Measurements from ENCODE around the gene SSUH2. TPM values are rescaled to one million over a fixed set of nuclear protein-coding genes. Genes with fewer than 3 reads are reported as not detected.
"Not testable (repeated sequence)": the region's sequence is repeated elsewhere in the genome, so short reads cannot be mapped to it uniquely, and the experiment has no call there.

The SSUH2 gene
- total and polyA plus RNA-seq, 9 of the 15 experiments (the other 6 are each of a cell fraction or from before 2014, with no cell fraction given): 0.04 to 0.17 (median 0.04) TPM; not detected in 6

GRCh38 chr3:8655387-8655835 is 10.8 kb upstream of the SSUH2 start (continued):
- TF ChIP-seq ZHX1 (conservative IDR thresholded peaks at IDR 0.05; ENCODE audit: low read length): no peak
- no peak for TF ChIP-seq HNRNPL (IDR thresholded peaks at IDR 0.05; ENCODE audit: low read depth, low read length)
- no peak for TF ChIP-seq POLR2AphosphoS5 (IDR thresholded peaks at IDR 0.05; ENCODE audit: control insufficient read depth, insufficient read depth, low read depth, low read length)

- ATAC-seq; H3K9ac ChIP-seq (ENCODE audit: insufficient read depth in 1 of 2, low read depth in 2 of 2, low read length in 2 of 2); FAIRE-seq; H3K9me3 ChIP-seq (replicated peaks; ENCODE audit: control insufficient read depth, insufficient read depth, low read depth, low read length); H3K27ac ChIP-seq (ENCODE audit: extremely low read depth, low read depth, low read length); H3K9me1 ChIP-seq (ENCODE audit: control insufficient read depth, insufficient read depth, low read length); H3K36me3 ChIP-seq (ENCODE audit: control insufficient read depth, insufficient read depth, low read length); H3K4me1 ChIP-seq (replicated peaks in 1 of 2; ENCODE audit: control insufficient read depth in 2 of 2, insufficient read depth in 2 of 2, low read length in 2 of 2); BruUV-seq (replicated peaks); intact Hi-C loops (cut with micrococcal nuclease); CTCF ChIA-PET (ENCODE audit: low intra/inter-chr PET ratio); H2AFZ ChIP-seq (ENCODE audit: low read depth, low read length); in situ Hi-C loops (cut with MboI); H3K4me3 ChIP-seq; H3K4me2 ChIP-seq (ENCODE audit: insufficient read depth, low read length); DNase-seq (ENCODE audit: extremely low read depth in 1 of 4, low spot score in 3 of 4); H3K79me2 ChIP-seq (ENCODE audit: control insufficient read depth, insufficient read depth, low read length); H4K20me1 ChIP-seq (replicated peaks; ENCODE audit: control insufficient read depth, insufficient read depth, low read length); POLR2A ChIA-PET: not testable (repeated sequence)
- WGBS (ENCODE audit: insufficient coverage, low coverage, missing lambda C conversion rate): 0% methylated on average over 5 of the region's 6 CpGs
- H3K27me3 ChIP-seq (ENCODE audit: control insufficient read depth in 2 of 2, insufficient read depth in 2 of 2, low read length in 2 of 2): peaks cover 7 to 62% of the 10 kb centered on the region in 2 experiments; a peak in 4 of 5 replicates
These were observed 10.2 kb upstream of the SSUH2 start for GRCh38 chr3:8654572-8655329.

All from K562 (cell line).